Mammary epithelial cell (primary cell): Measurements from ENCODE around the gene RLN3.

ENCODE experiments used
- CTCF ChIP-seq, 2 donors: IDR thresholded peaks in 1 of 2; conservative IDR thresholded peaks in 1 of 2; 2 replicates each; pipeline ENCODE4 v1.5.1; 2011 to 2012; ENCODE audit warnings: inconsistent platforms in 2 of 2, low read length in 2 of 2, mild to moderate bottlenecking in 2 of 2, control low read depth in 1 of 2, low read depth in 1 of 2; ENCODE audit not compliant: insufficient read depth in 1 of 2; ENCODE audit errors: extremely low read depth in 1 of 2
- EZH2 ChIP-seq: IDR thresholded peaks from 2 replicates; pipeline ENCODE4 v1.6.1; 2012; ENCODE audit warnings: low read length, inconsistent platforms, borderline replicate concordance

DNA sequence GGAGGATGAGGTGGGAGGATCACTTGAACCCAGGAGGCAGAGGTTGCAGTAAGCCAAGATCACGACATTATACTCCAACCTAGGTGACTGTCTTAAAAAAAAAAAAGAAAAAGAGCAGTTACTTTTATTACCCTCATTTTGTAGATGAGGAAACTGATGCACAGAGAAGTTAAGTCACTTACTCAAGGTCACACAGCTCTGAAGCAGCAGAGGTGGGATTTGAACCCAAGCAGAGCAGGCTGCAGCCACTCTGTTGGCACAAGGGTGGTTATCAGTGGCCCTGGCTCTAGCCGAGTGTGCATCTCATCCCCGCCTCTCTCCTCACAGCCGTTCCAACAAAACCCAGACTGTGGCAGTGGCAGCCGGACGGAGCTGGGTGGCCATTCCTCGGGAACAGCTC, 11.2 kb downstream of the RLN3 start:
- TF ChIP-seq CTCF (conservative IDR thresholded peaks at IDR 0.05 in 1 of 2, IDR thresholded peaks at IDR 0.05 in 1 of 2; ENCODE audit: extremely low read depth in 1 of 2, insufficient read depth in 1 of 2, low read depth in 1 of 2, low read length in 2 of 2) (no peak), EZH2 (no peak)
